Central memory CD4-positive, alpha-beta T cell (primary cell): Measurements from ENCODE around the gene DQX1.
A peak's percentile ranks its signal among the peaks of the same experiment; 100 is the strongest.

Source experiments
- DNase-seq: peaks from one replicate; pipeline ENCODE4 v3.0.0; 2022

The DQX1 gene

DNA sequence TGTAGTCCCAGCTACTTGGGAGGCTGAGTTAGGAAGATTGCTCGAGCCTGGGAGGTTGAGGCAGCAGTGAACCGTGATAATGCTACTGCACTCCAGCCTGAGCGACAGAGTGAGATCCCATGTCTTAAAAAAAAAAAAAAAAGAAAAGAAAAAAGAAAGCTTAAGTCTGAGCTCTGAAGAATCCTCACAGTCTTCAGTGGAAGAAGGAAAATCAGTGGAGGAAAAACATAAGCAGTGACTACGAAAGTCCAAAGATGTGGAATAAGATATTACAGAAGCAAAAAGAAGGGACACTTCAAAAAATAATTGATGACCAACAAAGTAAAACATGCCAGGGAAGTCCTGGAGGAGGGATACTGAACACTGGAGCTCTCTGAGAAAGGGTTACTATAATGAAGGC, 15.8 kb downstream of the DQX1 start:
- no peak for DNase-seq

- DNase-seq, result no peak
Observed at GRCh38 chr2:74507926-74508520, 18.0 kb downstream of the DQX1 start.

- peak; percentile 97 for DNase-seq
Observed at GRCh38 chr2:74507145-74507925, 18.7 kb downstream of the DQX1 start, which contains the start of gene PCGF1. TSS of gene PCGF1 (minus strand) at chr2:74507695. CDS start at chr2:74507668, 27 bp downstream.

GRCh38 chr2:74505448-74506246, 20.4 kb downstream of the DQX1 start:
- no peak for DNase-seq

DNA sequence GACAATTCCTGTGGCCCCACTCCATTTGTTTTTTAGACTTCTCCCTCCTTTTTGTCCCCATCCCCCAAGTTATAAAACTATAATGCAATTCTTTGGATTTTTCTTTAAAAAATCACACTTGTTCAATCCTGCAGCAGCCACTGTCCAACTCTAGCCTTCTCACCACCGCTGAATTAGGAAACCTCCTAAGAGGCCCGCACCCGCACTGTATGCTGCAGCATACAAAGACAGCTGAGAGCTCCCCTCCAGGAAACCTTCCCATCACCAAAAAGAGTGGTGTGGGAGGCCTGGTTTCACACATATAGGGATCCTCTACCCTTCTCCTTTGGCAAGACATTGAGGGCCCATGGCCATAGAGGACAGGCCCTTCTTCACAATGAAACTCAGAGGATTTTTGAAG, 21.4 kb downstream of the DQX1 start:
- no peak for DNase-seq

DNA sequence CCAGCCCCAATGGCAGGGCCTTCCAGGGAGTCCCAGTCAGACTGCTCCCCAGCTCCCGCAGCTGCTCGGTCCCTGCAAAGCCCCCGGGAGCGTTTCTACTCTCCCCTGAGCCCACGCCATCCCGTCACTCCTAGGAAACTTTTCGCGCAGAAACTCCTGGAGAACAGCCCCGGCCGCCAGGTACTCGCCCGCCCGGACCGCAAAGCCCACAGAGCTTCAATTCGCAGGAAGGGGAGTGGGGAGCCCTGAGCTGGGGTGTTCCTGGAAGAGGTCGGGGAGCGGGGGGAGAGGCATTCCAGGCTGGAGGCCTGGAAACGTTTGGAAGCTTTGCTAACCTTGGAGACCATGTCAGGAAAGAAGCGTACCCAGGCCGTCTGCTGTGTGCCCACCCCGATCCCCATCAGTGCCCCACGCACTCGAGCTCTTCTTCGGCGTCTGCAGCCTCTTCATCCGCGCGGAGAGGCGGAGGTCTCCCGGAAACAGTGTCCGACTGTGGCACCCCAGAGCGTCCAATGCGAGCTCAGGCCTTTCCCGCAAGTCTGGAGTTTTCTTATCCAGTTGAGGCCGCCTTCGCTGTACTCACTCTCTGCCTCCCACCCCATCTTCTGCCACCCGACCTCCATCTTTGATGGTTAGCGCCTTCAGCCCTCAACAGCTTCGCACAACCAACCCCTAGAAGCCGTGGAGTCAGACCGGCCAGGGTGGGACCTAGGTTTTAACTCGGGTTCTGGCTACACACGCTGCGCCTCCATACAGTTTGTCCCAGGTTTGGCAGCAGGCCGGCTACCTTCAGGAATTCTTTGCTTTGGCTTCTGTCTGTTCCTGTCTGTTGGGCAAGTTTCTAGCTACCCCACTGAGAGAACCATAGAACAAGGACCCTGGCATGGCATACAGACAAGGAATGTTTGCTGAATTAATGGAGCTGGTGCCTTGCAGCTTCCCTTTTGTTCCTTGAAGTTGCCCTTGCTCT, 22.2 kb downstream of the DQX1 start:
- no peak for DNase-seq

- DNase-seq, result no peak
Observed at GRCh38 chr2:74502720-74503505, 23.1 kb downstream of the DQX1 start.

DNA sequence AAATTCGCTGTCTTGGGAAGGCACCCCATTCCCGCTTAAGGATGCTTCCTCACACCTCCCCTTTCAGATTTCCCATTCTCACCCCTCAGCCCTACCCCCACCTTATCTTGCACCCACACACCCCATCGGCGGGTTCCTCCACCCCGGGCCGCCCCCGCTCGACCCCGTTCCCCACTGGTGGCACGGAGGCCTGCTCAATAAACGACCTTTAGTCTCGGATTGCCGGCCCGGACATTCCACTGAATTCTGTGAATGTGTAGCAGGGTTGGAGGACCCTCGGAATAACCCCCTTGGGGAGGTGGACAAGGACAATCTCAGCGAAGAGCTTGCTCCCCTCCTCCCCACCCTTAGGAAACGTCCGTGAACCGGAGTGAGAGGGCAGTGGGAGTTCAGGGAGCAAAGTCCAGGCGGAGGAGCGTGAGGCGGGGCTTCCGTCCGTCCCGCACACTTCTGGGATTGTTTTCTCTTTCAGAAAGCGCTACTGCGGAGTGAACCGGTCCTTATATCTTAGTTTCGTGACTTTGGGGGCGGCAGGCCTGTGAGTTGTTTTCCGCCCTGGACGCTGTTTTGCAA, 23.8 kb downstream of the DQX1 start:
- DNase-seq, result no peak

GRCh38 chr2:74501335-74502071, 24.5 kb downstream of the DQX1 start:
- DNase-seq, result no peak

- DNase-seq, result no peak
Observed at GRCh38 chr2:74500578-74500946, 25.5 kb downstream of the DQX1 start.

DNA sequence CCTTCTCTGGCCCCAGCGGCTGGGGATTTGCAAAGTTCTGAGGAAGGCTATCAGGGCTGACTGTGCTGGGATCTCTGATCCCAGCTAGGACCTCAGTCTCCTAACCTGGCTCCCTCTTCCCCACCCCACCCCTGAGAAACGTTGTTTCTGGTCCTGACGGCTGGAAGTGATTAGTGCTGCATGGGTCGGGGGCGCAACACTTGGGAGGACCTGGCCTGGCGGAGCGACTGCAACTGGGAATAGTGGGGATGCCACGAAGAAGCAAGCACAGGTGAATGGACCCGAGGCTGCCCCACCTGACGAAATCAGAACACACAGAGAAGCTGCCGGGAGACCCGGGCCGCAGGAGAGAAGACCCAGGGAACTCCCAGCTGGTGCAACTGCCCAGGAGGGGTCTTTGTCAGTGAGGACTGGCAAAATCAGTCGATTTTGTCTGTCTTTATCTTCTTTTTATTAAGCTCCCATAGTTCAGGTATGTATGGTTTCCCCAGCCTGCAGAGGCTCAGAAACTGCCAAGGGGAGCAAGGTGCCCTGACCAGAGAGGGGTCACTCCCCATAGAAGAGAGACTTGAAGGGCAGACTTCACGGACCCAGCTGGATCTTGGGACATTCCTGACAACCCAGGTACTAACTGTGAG, 26.0 kb downstream of the DQX1 start:
- no peak for DNase-seq

GRCh38 chr2:74499267-74499939, 26.6 kb downstream of the DQX1 start, which contains the start of gene LBX2:
TSS of gene LBX2 (minus strand) at chr2:74499603. CDS start at chr2:74499537, 66 bp downstream.
- no peak for DNase-seq

DNA sequence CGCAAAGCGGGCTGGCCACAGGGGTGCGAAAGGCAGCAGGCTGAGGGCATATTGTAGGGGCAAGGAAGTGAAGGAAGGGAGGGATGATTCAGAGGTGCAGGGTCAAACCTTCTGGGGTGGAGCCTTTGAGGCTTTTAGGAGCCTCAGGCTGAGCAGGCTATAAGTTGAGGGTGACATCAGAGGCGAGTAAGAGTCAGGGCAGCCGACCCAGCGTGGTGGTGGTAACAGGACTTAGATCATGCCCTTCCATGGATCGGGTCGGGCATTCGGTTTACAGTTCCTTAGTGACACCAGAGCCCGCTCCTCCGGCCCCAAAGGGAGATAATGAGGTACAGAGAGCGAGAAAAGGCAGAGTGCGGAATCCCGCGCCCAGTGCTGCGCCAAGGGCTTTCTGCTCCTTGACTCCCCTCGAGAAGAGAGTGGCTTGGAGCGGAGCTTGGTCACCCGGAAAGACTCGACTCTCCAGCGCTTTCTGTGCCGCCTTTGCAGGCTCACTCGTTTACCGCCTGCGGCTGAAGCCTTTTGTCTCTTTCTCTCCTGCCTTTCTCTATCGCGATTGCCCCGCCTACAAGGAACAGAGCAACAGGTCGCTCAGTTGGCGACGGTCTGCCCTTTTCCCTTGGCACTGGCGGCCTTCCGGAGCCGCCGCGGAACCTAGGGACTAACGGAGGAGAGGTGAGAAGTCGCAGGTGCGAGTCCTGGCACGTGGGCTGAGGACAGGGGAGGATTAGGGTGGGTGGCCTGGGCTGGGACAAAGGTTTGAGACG, 27.3 kb downstream of the DQX1 start:
- DNase-seq, result no peak

- DNase-seq, result no peak
Observed at GRCh38 chr2:74497777-74498499, 28.1 kb downstream of the DQX1 start.

- no peak for DNase-seq
Observed at GRCh38 chr2:74496997-74497776, 28.8 kb downstream of the DQX1 start.

- DNase-seq, result no peak
Observed at GRCh38 chr2:74495440-74495839, 30.6 kb downstream of the DQX1 start.

DNA sequence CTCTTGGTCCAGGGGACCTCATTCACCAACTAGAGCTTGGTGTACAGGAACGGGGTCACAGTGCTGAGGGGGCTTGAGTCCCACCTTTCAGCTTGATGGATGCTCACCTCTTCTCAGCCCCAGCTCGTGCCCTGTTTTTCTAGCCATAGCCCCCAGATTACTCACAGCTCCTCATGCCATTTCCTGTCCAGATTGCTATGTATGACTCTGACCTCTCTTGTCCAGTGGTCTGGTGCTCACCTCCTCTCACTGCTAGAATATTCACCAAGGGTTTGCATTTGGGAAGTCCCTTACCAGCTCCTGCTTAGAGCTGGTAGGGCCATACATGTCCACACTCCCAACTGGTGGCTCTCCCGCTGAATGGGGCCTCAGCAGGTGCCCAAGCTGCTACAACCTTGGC, 32.5 kb downstream of the DQX1 start:
- no peak for DNase-seq
